ENCODE data around the gene ANO9. TPM values are rescaled to one million over a fixed set of nuclear protein-coding genes. Genes with fewer than 3 reads are reported as not detected.

ANO9 gene
- total and polyA plus RNA-seq, 2 donors from 2014 or later, result 11.3 to 21.8 TPM

DNA sequence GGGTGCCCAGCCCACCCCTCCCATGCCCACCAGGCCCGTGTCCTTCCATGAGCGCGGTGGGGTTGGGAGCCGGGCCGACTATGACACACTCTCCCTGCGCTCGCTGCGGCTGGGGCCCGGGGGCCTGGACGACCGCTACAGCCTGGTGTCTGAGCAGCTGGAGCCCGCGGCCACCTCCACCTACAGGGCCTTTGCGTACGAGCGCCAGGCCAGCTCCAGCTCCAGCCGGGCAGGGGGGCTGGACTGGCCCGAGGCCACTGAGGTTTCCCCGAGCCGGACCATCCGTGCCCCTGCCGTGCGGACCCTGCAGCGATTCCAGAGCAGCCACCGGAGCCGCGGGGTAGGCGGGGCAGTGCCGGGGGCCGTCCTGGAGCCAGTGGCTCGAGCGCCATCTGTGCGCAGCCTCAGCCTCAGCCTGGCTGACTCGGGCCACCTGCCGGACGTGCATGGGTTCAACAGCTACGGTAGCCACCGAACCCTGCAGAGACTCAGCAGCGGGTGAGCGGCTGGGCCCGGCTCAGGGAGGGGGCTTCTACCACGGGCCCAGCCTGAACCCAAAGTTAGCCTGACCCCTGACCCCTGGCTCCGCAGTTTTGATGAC lies 44.8 kb downstream of the ANO9 start:
- Histone ChIP-seq H3K27ac (ENCODE audit: low read depth in 2 of 2, low read length in 2 of 2) (no peak overlapping the region), H3K27me3 (ENCODE audit: control insufficient read depth, insufficient read depth, low read length) (no peaks in the 10 kb centered on the region), H3K36me3 (ENCODE audit: control insufficient read depth in 2 of 3, insufficient read depth in 3 of 3, low read length in 3 of 3) (no peaks in the 10 kb centered on the region), H3K4me3 (ENCODE audit: low read length in 3 of 3) (peak overlapping the region in 1 of 3 donors; percentile 37), H3K9ac (ENCODE audit: low read length in 3 of 3) (no peak overlapping the region), H3K4me1 (ENCODE audit: control insufficient read depth in 2 of 3, insufficient read depth in 2 of 3, low read depth in 1 of 3, low read length in 3 of 3) (no peaks in the 10 kb centered on the region), H3K9me3 (ENCODE audit: control insufficient read depth in 2 of 3, insufficient read depth in 1 of 3, low read length in 3 of 3) (no peaks in the 10 kb centered on the region)
- DNase-seq, result peak in 4 of 5 donors; percentile 58 to 92 (median 87)
- no peak for FAIRE-seq
- intact Hi-C loops (cut with DNase I), result no loop called here
- TF ChIP-seq CTCF (IDR thresholded peaks at IDR 0.05; ENCODE audit: borderline replicate concordance, extremely low read depth, insufficient read depth), result peak; percentile 46

GRCh38 chr11:396511-396947 lies 45.3 kb downstream of the ANO9 start:
- Histone ChIP-seq H3K27me3 (ENCODE audit: control insufficient read depth, insufficient read depth, low read length) (no peaks in the 10 kb centered on the region), H3K36me3 (ENCODE audit: control insufficient read depth in 2 of 3, insufficient read depth in 3 of 3, low read length in 3 of 3) (no peaks in the 10 kb centered on the region), H3K27ac (ENCODE audit: low read depth in 2 of 2, low read length in 2 of 2) (no peak overlapping the region), H3K4me1 (ENCODE audit: control insufficient read depth in 2 of 3, insufficient read depth in 2 of 3, low read depth in 1 of 3, low read length in 3 of 3) (no peaks in the 10 kb centered on the region), H3K9ac (ENCODE audit: low read length in 3 of 3) (no peak overlapping the region), H3K9me3 (ENCODE audit: control insufficient read depth in 2 of 3, insufficient read depth in 1 of 3, low read length in 3 of 3) (no peaks in the 10 kb centered on the region), H3K4me3 (ENCODE audit: low read length in 3 of 3) (peak overlapping the region in 1 of 3 donors; percentile 32)
- DNase-seq (peak in 2 of 5 donors; percentile 51 to 65), FAIRE-seq (no peak)
- intact Hi-C loops (cut with DNase I), result no loop called here
- TF ChIP-seq CTCF (IDR thresholded peaks at IDR 0.05; ENCODE audit: borderline replicate concordance, extremely low read depth, insufficient read depth), result peak; percentile 16

GRCh38 chr11:395866-396265 lies 45.9 kb downstream of the ANO9 start:
- Histone ChIP-seq H3K9me3 (ENCODE audit: control insufficient read depth in 2 of 3, insufficient read depth in 1 of 3, low read length in 3 of 3) (no peaks in the 10 kb centered on the region), H3K4me3 (ENCODE audit: low read length in 3 of 3) (no peak overlapping the region), H3K27ac (ENCODE audit: low read depth in 2 of 2, low read length in 2 of 2) (no peak overlapping the region), H3K4me1 (ENCODE audit: control insufficient read depth in 2 of 3, insufficient read depth in 2 of 3, low read depth in 1 of 3, low read length in 3 of 3) (no peaks in the 10 kb centered on the region), H3K36me3 (ENCODE audit: control insufficient read depth in 2 of 3, insufficient read depth in 3 of 3, low read length in 3 of 3) (no peaks in the 10 kb centered on the region), H3K9ac (ENCODE audit: low read length in 3 of 3) (no peak overlapping the region), H3K27me3 (ENCODE audit: control insufficient read depth, insufficient read depth, low read length) (no peaks in the 10 kb centered on the region)
- intact Hi-C loops (cut with DNase I), result no loop called here
- no peak for TF ChIP-seq CTCF (IDR thresholded peaks at IDR 0.05; ENCODE audit: borderline replicate concordance, extremely low read depth, insufficient read depth)
- DNase-seq, result no peak
- FAIRE-seq, result no peak
